DND-41 (cell line): Measurements from ENCODE around the gene RNF138.

Experiments
- CTCF ChIP-seq: IDR thresholded peaks from 2 replicates; pipeline ENCODE4 v1.5.1; 2012; ENCODE audit warnings: borderline replicate concordance, low read length, moderate library complexity, mild to moderate bottlenecking; ENCODE audit not compliant: poor library complexity, severe bottlenecking; ENCODE audit errors: extremely low read depth
- EZH2 ChIP-seq: IDR thresholded peaks from 3 replicates; pipeline ENCODE4 v1.6.1; 2012; ENCODE audit warnings: borderline replicate concordance, low read depth, mild to moderate bottlenecking, moderate library complexity, low read length, inconsistent platforms; ENCODE audit not compliant: severe bottlenecking

GRCh38 chr18:32042337-32042736 is 49.3 kb upstream of the RNF138 start:
- no peak for TF ChIP-seq CTCF
- no peak for TF ChIP-seq EZH2
